GM18517 (cell line): ENCODE data around the gene DHX32.
A peak's percentile ranks its signal among the peaks of the same experiment; 100 is the strongest.

Experiments used
- ATAC-seq: cut with Tn5 transposase; IDR thresholded peaks from one replicate; pipeline ENCODE4 v1.9.1; 2021; ENCODE audit warnings: mild to moderate bottlenecking, moderate library complexity; ENCODE audit not compliant: unreplicated experiment

Gene DHX32

DNA sequence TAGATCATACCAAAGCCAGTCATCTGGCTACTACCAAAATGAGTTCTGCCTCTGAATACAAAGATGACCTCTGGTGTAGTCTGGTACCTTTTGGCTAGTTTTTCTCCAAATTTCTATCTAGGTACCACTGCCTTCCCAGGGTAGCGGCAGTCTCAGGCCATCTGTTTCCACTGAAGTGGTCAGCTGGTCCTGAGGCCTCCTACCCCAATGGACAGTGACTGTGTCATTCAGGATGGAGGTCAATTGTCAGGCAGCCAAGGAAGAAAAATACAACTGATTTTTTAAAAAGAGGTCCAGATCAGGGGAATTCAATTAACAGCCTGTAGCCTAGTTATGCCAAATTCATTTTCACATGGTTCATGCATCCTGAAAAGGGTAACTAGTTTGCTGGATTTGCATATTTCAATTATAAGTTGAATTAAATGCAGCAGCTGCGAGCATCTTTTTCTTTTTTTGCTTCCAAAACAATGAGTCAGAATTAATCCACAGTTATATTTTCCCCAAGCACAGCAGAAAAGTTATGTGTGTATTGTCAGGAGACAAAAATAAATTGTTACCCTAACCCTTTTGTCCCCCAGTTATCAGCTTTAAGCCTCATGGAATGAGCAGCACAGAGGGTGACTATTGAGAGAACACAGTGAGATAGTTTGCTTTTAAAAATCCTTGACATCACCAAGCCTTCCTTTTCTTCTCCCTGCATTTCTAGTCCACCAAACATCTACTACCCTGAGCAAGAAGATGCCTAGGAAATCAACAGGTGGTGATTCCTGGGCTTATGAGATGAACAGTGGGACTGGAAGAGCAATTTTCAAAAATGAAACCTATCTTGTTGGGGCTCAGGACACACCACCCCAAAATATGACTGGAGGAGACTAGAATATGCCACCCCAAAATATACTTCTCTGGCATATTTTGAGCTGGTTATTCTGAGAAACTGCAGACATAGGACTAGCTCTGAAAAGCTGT is 30.0 kb downstream of the DHX32 start:
- ATAC-seq: no peak

DNA sequence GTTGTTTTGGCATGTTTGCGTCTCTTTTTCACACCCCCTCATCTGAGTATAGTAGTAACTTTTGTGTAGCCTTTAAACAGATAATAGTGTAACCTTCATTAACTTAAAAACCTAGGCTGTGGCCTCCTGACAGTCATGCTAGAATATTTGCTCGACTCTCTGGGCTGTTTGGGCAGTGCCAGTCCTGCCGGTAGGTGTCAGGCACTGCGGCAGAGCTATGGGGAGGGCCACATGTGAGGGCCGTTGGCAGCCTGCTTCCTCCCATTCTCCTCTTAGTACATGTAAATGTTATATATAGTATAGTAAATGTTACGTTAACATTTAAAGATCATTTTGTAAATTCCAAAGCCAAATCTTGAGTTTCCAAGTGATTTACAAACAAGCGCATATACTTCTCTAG is 31.6 kb downstream of the DHX32 start:
- no peak for ATAC-seq

DNA sequence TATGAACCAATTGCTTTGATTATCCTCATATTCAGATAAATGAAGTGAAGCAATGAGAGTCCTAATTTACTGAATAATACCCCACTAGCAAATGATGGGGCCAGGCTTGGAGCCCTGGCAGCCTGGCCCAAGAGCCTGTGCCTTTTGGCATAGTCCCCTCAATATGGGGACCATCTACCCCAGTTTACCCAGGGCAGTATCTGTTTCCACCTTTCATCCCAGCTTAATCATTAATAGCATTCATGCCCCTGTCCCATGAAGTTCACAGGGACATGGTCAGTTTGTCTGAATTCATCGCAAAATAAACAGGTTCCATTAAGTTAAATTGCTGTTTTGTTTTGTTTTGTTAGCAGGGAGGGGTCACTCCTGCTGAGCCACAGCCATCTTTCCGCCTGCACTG is 32.2 kb downstream of the DHX32 start:
- no peak for ATAC-seq

GRCh38 chr10:125848371-125848770 is 32.7 kb downstream of the DHX32 start:
- ATAC-seq: no peak

GRCh38 chr10:125846894-125847293 is 34.2 kb downstream of the DHX32 start:
- peak; percentile 54 for ATAC-seq

- ATAC-seq: no peak
Observed at GRCh38 chr10:125845617-125846016, 35.5 kb downstream of the DHX32 start.

- ATAC-seq: no peak
Observed at GRCh38 chr10:125844751-125845221, 36.3 kb downstream of the DHX32 start.

DNA sequence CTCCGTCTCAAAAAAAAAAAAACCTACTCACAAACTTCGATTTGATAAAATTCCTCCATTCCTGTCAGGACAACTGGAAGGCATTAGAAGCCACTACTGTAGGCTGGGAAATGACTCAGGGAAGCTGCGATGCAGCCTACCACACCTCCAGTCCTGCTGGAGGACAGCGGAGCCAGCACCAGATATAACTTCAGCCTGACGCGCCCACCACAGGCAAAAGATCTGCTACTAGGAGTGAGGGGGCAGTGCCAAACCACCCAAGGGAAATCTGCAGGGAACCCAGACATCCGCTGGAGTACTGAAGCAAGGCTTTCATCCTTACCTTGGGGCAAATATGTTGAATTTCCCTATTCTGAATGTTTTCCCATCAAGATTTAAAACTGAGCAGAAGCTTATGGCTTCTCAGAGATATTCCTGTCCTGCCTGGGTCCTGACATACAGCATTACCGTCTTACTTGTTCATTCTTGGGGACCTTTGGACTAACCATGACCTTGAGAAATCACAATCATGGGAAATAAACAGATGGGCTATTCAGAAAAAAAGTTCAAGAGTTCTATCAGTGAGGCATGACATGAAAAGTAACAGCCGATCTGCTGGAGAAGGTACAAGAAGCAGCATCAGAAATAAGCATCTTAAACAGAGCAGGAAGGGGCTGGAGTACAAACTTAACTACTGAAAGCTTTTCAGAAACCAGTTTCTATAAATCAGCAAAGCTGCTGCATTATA is 37.3 kb downstream of the DHX32 start:
- no peak for ATAC-seq

GRCh38 chr10:125840955-125841354 is 40.1 kb downstream of the DHX32 start:
- no peak for ATAC-seq

DNA sequence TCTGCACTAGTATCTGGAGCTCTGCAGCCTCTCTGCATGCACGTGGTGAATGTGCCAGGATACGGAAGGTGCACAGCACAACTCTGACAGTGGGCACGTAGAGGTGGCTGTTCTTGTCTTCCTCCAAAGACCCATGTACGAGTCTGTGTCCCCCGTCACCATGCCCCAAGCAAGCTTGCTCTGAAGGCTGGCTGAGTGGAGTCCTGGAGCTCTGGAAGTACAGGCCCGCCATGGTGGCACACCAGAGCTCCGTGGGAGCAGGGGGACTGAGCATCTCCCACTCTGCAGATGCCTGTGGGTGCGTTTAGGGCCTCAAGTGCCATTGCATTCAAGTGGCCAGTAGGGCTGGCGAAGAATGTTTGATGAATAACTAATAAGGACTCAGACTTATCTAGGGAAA is 40.7 kb downstream of the DHX32 start:
- no peak for ATAC-seq

- no peak for ATAC-seq
Observed at GRCh38 chr10:125838802-125839575, 42.1 kb downstream of the DHX32 start.

- ATAC-seq: no peak
Observed at GRCh38 chr10:125836746-125837145, 44.3 kb downstream of the DHX32 start.

GRCh38 chr10:125828311-125828710 is 52.8 kb downstream of the DHX32 start:
- no peak for ATAC-seq

DNA sequence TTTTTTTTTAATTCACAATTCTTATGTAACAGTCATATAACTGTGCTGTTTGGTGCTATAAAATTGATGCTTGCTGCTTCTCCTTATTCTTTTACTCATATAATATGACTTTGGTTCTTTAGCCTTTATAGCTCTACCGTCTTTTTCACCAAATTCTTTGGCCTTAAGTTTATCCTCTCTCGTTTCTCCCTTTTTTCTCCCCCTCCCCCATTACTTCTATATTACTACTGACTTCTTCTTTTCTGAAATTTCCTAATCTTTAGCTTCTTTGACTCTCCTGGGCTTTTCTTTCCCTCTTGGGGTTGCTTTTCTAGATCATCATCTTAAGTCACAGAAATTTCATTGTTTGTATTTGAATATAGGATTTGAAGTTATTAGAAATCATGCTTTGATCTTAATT is 54.0 kb downstream of the DHX32 start:
- no peak for ATAC-seq

- ATAC-seq: no peak
Observed at GRCh38 chr10:125824736-125825135, 56.4 kb downstream of the DHX32 start.

DNA sequence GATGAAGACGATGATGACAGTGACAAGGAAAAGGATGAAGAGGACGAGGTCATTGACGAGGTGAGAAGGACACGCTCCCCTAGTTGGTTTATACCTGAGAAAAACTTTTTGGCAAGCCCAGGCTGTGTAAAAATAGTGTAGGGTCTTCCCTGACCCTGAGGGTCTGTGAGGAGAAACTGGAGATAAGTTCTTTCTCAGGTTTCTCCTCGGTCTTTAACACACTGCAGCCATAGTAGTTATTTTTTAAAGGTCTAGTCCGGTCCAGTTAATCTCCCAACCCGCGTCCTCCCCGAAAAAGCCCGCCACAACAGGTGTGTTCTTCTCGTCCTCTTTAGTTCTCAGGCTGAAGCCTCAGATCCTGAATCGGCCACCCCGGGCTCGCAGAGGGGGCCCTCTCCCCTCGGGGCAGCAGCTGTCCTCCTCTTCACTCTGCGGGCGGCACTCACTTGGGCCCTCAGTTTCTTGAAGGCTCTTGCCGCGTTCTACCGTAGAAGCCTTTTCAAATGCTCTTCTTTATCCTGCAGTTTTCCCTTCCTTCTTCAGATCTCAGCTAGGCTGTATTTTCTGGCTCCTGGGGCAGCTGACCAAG is 57.3 kb downstream of the DHX32 start:
- ATAC-seq: peak; percentile 11

- peak; percentile 71 for ATAC-seq
Observed at GRCh38 chr10:125822878-125823662, 58.0 kb downstream of the DHX32 start, which contains the start of the genes BCCIP and UROS. Gene BCCIP, plus strand, starts transcription at chr10:125823546. Its CDS starts 12 bp downstream, at chr10:125823558. Gene UROS, minus strand, starts transcription at chr10:125823258. Its CDS starts 6,759 bp downstream, at chr10:125816499.

GRCh38 chr10:125820701-125821100 is 60.4 kb downstream of the DHX32 start:
- peak; percentile 68 for ATAC-seq

- ATAC-seq: no peak
Observed at GRCh38 chr10:125817337-125817946, 63.6 kb downstream of the DHX32 start.
